Calu3 (cell line): ENCODE measurements around the gene CLDN17. TPM values are rescaled to one million over a fixed set of nuclear protein-coding genes. Genes with fewer than 3 reads are reported as not detected.

Experiments
- Bru-seq: library from RNA; stranded (reverse); fragments of 400-500 nt; gene quantifications from one replicate; lab custom pipeline; 2021; lab: Mats Ljungman, UMichigan
- BruChase-seq, 2 experiments: library from RNA; stranded (reverse); fragments of 400-500 nt; gene quantifications; one replicate each; lab custom pipeline; 2021; lab: Mats Ljungman, UMichigan
- BruUV-seq: library from RNA; stranded (reverse); fragments of 400-500 nt; replicated peaks from 2 replicates; lab custom pipeline; 2021; lab: Mats Ljungman, UMichigan
- CTCF ChIA-PET: fragments of 300-600 bp; sonication (Branson Sonifier 250); formaldehyde crosslinking; loops from one replicate; lab custom pipeline; 2022; ENCODE audit warnings: antibody characterized with exemption; lab: Charles Lee
- DNase-seq: peaks from one replicate; pipeline ENCODE4 v3.0.0; 2022
- H3K27ac Mint-ChIP-seq: one replicate; pipeline ENCODE4 v1.8.0; 2022; ENCODE audit warnings: mixed read lengths; ENCODE audit not compliant: unreplicated experiment
- H3K27me3 Mint-ChIP-seq: one replicate; pipeline ENCODE4 v1.8.0; 2022; ENCODE audit warnings: mixed read lengths; ENCODE audit not compliant: unreplicated experiment
- H3K36me3 Mint-ChIP-seq: one replicate; pipeline ENCODE4 v1.8.0; 2022; ENCODE audit warnings: mild to moderate bottlenecking, moderate library complexity, mixed read lengths; ENCODE audit not compliant: insufficient read depth, unreplicated experiment
- H3K4me1 Mint-ChIP-seq: one replicate; pipeline ENCODE4 v1.8.0; 2022; ENCODE audit warnings: mild to moderate bottlenecking, low read depth, mixed read lengths; ENCODE audit not compliant: unreplicated experiment
- H3K4me3 Mint-ChIP-seq: one replicate; pipeline ENCODE4 v1.8.0; 2022; ENCODE audit warnings: mild to moderate bottlenecking, low read depth, moderate library complexity, mixed read lengths; ENCODE audit not compliant: unreplicated experiment
- H3K9me3 Mint-ChIP-seq: one replicate; pipeline ENCODE4 v1.8.0; 2022; ENCODE audit warnings: low read depth, mixed read lengths; ENCODE audit not compliant: unreplicated experiment
- intact Hi-C: fragments of 100-400 bp; cut with micrococcal nuclease; formaldehyde crosslinking; loops from one replicate; pipeline ENCODE4 v1.10.0; 2022; ENCODE audit not compliant: unreplicated experiment
- long read RNA-seq: library from polyadenylated mRNA; stranded (forward); transcript quantifications from one replicate; pipeline ENCODE4 v2.0.0, GENCODE V29; 2022
- total RNA-seq: library from RNA; stranded (reverse); gene quantifications from 2 replicates; pipeline ENCODE4 v1.2.3, GENCODE V29; 2022
- TF ChIP-seq, protein P1 (sequence below): fragments of 200-600 bp; IDR thresholded peaks from one replicate; pipeline ENCODE4 v1.8.0; 2022; ENCODE audit warnings: antibody characterized with exemption; ENCODE audit not compliant: unreplicated experiment

The CLDN17 gene, protein sequence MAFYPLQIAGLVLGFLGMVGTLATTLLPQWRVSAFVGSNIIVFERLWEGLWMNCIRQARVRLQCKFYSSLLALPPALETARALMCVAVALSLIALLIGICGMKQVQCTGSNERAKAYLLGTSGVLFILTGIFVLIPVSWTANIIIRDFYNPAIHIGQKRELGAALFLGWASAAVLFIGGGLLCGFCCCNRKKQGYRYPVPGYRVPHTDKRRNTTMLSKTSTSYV
- total RNA-seq (not detected in 2 replicates), Bru-seq, nascent RNA (not detected), BruChase-seq, experiment 1, labeled RNA remaining after a 6-hour chase (not detected), BruChase-seq, experiment 2, labeled RNA remaining after a 2-hour chase (not detected)
- long read RNA-seq = 0 reads

DNA sequence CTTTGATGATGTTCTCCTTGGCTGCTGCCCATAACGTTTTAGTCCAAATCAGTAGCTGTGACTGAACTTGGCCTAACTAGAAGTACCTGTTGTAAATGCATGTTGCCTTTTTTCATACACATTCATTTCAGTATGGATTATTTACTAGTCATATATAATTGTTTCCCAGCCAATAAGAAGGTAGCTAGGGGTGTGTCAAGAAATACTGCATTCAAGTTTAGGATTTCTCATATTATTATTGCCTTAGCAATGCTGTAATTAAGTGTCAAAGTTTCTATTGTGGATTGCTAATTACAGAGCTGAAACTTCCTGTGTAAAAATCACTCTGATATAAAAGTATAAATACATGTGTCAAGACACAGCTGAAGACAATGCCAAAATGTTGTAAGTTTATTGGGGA is at the start of gene CLDN17:
Gene CLDN17, minus strand, starts transcription at position 101 of the 400 bp plus-strand sequence. CDS start 188 bp downstream, outside the sequence.
- no peaks in the 10 kb centered on the region for H3K9me3 Mint-ChIP-seq
- no peaks in the 10 kb centered on the region for H3K36me3 Mint-ChIP-seq
- intact Hi-C loops = no loop called here
- TF ChIP-seq, protein P1, sequence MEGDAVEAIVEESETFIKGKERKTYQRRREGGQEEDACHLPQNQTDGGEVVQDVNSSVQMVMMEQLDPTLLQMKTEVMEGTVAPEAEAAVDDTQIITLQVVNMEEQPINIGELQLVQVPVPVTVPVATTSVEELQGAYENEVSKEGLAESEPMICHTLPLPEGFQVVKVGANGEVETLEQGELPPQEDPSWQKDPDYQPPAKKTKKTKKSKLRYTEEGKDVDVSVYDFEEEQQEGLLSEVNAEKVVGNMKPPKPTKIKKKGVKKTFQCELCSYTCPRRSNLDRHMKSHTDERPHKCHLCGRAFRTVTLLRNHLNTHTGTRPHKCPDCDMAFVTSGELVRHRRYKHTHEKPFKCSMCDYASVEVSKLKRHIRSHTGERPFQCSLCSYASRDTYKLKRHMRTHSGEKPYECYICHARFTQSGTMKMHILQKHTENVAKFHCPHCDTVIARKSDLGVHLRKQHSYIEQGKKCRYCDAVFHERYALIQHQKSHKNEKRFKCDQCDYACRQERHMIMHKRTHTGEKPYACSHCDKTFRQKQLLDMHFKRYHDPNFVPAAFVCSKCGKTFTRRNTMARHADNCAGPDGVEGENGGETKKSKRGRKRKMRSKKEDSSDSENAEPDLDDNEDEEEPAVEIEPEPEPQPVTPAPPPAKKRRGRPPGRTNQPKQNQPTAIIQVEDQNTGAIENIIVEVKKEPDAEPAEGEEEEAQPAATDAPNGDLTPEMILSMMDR = no peak
- H3K4me1 Mint-ChIP-seq = no peaks in the 10 kb centered on the region
- no TSS peak for BruUV-seq
- CTCF ChIA-PET = no interaction called here
- H3K4me3 Mint-ChIP-seq = no peak within 1 kb of the TSS
- no peak within 1 kb of the TSS for H3K27ac Mint-ChIP-seq
- H3K27me3 Mint-ChIP-seq = no peaks in the 10 kb centered on the region
- DNase-seq = no peak

DNA sequence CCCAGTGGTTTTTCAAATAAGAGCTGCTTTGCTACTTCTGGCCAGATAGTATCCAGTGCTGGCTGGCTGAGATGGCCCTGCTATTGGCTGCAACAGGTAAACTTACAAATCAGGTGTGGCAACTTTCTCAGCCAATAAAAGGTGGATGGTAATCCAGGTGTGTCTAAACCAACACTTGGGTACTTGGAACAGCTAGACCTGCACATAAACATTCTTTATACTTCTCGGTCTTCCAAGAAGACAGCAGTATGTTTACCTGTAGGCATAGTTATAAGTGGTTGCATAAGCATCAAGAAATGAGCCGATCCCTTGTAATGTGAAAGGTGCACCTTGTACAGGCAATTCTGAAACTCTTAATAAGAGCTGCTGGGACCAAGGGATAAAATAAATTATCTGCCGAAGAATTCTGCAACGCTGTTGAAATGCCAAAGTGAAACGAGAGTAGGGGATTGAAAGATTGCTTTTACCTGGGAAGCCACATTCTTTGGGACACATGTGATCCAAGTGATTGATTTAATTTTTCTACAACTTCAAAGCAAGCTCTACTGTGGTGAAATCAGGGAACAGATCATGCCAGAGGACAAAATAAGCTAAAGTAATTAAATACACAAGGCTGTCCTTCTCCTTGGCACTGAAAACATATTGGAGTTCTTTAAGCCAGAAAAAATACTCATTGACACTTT is 49.6 kb upstream of the CLDN17 start, which contains the start of gene CLDN8:
Gene CLDN8, minus strand, starts transcription at position 57 of the 683 bp plus-strand sequence. CDS start 172 bp downstream, outside the sequence.
- H3K36me3 Mint-ChIP-seq = no peaks in the 10 kb centered on the region
- TF ChIP-seq, protein P1 = no peak
- CTCF ChIA-PET = no interaction called here
- intact Hi-C loops = no loop called here
- no peaks in the 10 kb centered on the region for H3K9me3 Mint-ChIP-seq
- H3K4me1 Mint-ChIP-seq = no peaks in the 10 kb centered on the region
- H3K27ac Mint-ChIP-seq = no peak within 1 kb of the TSS
- DNase-seq = peak; percentile 6
- BruUV-seq = no TSS peak
- H3K27me3 Mint-ChIP-seq = no peaks in the 10 kb centered on the region
- no peak within 1 kb of the TSS for H3K4me3 Mint-ChIP-seq

DNA sequence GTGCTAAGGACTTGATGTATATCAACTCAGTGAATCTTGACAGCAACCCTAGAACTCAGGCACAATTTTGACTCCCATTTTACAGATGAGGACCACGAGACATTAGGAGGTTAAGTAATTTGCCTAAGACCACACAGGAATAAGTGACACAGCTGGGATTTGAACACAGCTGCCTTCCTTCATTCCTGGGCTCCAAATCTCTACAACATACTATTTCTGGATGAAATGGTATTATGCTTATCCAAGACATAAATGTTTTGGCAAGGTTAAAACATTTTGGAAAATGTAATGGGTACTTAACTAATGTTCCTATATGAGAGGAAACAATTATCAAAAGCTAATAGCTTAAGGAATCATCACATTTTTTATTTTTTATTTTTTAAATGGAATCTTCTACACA is 44.5 kb upstream of the CLDN17 start:
- TF ChIP-seq, protein P1 = no peak
- H3K4me3 Mint-ChIP-seq = no peak overlapping the region
- no TSS peak for BruUV-seq
- no peaks in the 10 kb centered on the region for H3K36me3 Mint-ChIP-seq
- no peak for DNase-seq
- intact Hi-C loops = no loop called here
- H3K27me3 Mint-ChIP-seq = no peaks in the 10 kb centered on the region
- H3K27ac Mint-ChIP-seq = no peak overlapping the region
- H3K4me1 Mint-ChIP-seq = peaks cover 15% of the 10 kb centered on the region
- no peaks in the 10 kb centered on the region for H3K9me3 Mint-ChIP-seq
- CTCF ChIA-PET = no interaction called here

DNA sequence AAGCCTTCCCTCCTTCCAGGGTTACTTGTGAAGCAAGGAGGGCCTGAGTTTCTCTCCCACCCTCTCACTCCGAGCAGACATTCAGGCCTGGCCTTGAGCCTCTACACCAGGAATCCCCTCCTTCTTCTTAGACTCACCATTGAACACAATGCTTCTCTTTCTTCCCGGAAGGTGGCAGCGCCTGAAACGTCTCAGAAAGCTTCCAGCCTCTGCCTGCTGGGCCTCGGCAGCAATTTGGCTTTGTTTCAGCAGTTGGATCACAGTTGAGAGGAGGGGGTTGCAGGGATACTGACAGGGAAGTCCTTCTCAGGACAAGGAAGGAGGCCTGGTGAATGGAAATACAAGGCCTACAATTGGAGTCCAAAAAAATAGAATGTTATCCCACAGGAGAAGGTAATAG is 43.0 kb upstream of the CLDN17 start:
- intact Hi-C loops = no loop called here
- BruUV-seq = no TSS peak
- no peaks in the 10 kb centered on the region for H3K27me3 Mint-ChIP-seq
- TF ChIP-seq, protein P1 = no peak
- H3K4me1 Mint-ChIP-seq = peaks cover 15% of the 10 kb centered on the region
- DNase-seq = no peak
- CTCF ChIA-PET = no interaction called here
- H3K27ac Mint-ChIP-seq = no peak overlapping the region
- H3K9me3 Mint-ChIP-seq = no peaks in the 10 kb centered on the region
- no peak overlapping the region for H3K4me3 Mint-ChIP-seq
- H3K36me3 Mint-ChIP-seq = no peaks in the 10 kb centered on the region
